ENCODE results near the gene GSE1.

The GSE1 gene

GRCh38 chr16:85612801-85613603, at the start of gene GSE1:
GSE1 (plus strand) TSS chr16:85613322; CDS start chr16:85613392, 70 bp downstream.
- peak; percentile 38 for DNase-seq (ENCODE audit: low read depth)

GRCh38 chr16:85563515-85564276, 49.4 kb upstream of the GSE1 start:
- DNase-seq (ENCODE audit: low read depth), result no peak

GRCh38 chr16:85564277-85565051, 48.7 kb upstream of the GSE1 start:
- no peak for DNase-seq (ENCODE audit: low read depth)

GRCh38 chr16:85565340-85565739, 47.8 kb upstream of the GSE1 start:
- no peak for DNase-seq (ENCODE audit: low read depth)

- DNase-seq (ENCODE audit: low read depth), result no peak
Measured at GRCh38 chr16:85565801-85566526, 47.2 kb upstream of the GSE1 start.

- DNase-seq (ENCODE audit: low read depth), result no peak
Measured at GRCh38 chr16:85566561-85567100, 46.5 kb upstream of the GSE1 start.

GRCh38 chr16:85567101-85567866, 45.8 kb upstream of the GSE1 start:
- DNase-seq (ENCODE audit: low read depth), result no peak

GRCh38 chr16:85567935-85568334, 45.2 kb upstream of the GSE1 start:
- no peak for DNase-seq (ENCODE audit: low read depth)

- no peak for DNase-seq (ENCODE audit: low read depth)
Measured at GRCh38 chr16:85568519-85568918, 44.6 kb upstream of the GSE1 start.

GRCh38 chr16:85569039-85569614, 44.0 kb upstream of the GSE1 start:
- DNase-seq (ENCODE audit: low read depth), result no peak

- no peak for DNase-seq (ENCODE audit: low read depth)
Measured at GRCh38 chr16:85569615-85570212, 43.4 kb upstream of the GSE1 start.

- no peak for DNase-seq (ENCODE audit: low read depth)
Measured at GRCh38 chr16:85570213-85570734, 42.8 kb upstream of the GSE1 start.

GRCh38 chr16:85570735-85571562, 42.2 kb upstream of the GSE1 start:
- DNase-seq (ENCODE audit: low read depth), result no peak

GRCh38 chr16:85571563-85571812, 41.6 kb upstream of the GSE1 start:
- DNase-seq (ENCODE audit: low read depth), result no peak

- no peak for DNase-seq (ENCODE audit: low read depth)
Measured at GRCh38 chr16:85571813-85572619, 41.1 kb upstream of the GSE1 start.

GRCh38 chr16:85573045-85573695, 40.0 kb upstream of the GSE1 start:
- DNase-seq (ENCODE audit: low read depth), result no peak

- DNase-seq (ENCODE audit: low read depth), result no peak
Measured at GRCh38 chr16:85573696-85574641, 39.2 kb upstream of the GSE1 start.
